ENCODE data around the gene POC1A.

POC1A gene

GRCh38 chr3:52070724-52071621, 83.2 kb downstream of the POC1A start:
- no peak for DNase-seq (ENCODE audit: extremely low read depth in 1 of 2, low read depth in 1 of 2)

- no peak for DNase-seq (ENCODE audit: extremely low read depth in 1 of 2, low read depth in 1 of 2)
Observed at GRCh38 chr3:52069855-52070254, 84.4 kb downstream of the POC1A start.

- DNase-seq (ENCODE audit: extremely low read depth in 1 of 2, low read depth in 1 of 2): no peak
Observed at GRCh38 chr3:52069135-52069534, 85.1 kb downstream of the POC1A start.

- DNase-seq (ENCODE audit: extremely low read depth in 1 of 2, low read depth in 1 of 2): no peak
Observed at GRCh38 chr3:52068730-52069129, 85.5 kb downstream of the POC1A start.

- no peak for DNase-seq (ENCODE audit: extremely low read depth in 1 of 2, low read depth in 1 of 2)
Observed at GRCh38 chr3:52068055-52068571, 86.1 kb downstream of the POC1A start.

GRCh38 chr3:52067526-52067925, 86.7 kb downstream of the POC1A start:
- DNase-seq (ENCODE audit: extremely low read depth in 1 of 2, low read depth in 1 of 2): no peak

GRCh38 chr3:52067046-52067445, 87.2 kb downstream of the POC1A start:
- no peak for DNase-seq (ENCODE audit: extremely low read depth in 1 of 2, low read depth in 1 of 2)

GRCh38 chr3:52065264-52065756, 88.9 kb downstream of the POC1A start:
- DNase-seq (ENCODE audit: extremely low read depth in 1 of 2, low read depth in 1 of 2): no peak

- no peak for DNase-seq (ENCODE audit: extremely low read depth in 1 of 2, low read depth in 1 of 2)
Observed at GRCh38 chr3:52064561-52064960, 89.7 kb downstream of the POC1A start.

GRCh38 chr3:52063026-52063723, 91.0 kb downstream of the POC1A start:
- no peak for DNase-seq (ENCODE audit: extremely low read depth in 1 of 2, low read depth in 1 of 2)

GRCh38 chr3:52062505-52062904, 91.7 kb downstream of the POC1A start:
- no peak for DNase-seq (ENCODE audit: extremely low read depth in 1 of 2, low read depth in 1 of 2)

- no peak for DNase-seq (ENCODE audit: extremely low read depth in 1 of 2, low read depth in 1 of 2)
Observed at GRCh38 chr3:52061121-52061910, 92.9 kb downstream of the POC1A start.

GRCh38 chr3:52059781-52060180, 94.4 kb downstream of the POC1A start:
- DNase-seq (ENCODE audit: extremely low read depth in 1 of 2, low read depth in 1 of 2): no peak

- DNase-seq (ENCODE audit: extremely low read depth in 1 of 2, low read depth in 1 of 2): no peak
Observed at GRCh38 chr3:52057812-52058495, 96.3 kb downstream of the POC1A start.

- peak; percentile 99 for DNase-seq (ENCODE audit: extremely low read depth in 1 of 2, low read depth in 1 of 2)
Observed at GRCh38 chr3:52056968-52057811, 97.0 kb downstream of the POC1A start.

- DNase-seq (ENCODE audit: extremely low read depth in 1 of 2, low read depth in 1 of 2): peak; percentile 42 to 51
Observed at GRCh38 chr3:52056521-52056967, 97.7 kb downstream of the POC1A start, which contains the start of gene DUSP7. DUSP7 (minus strand) TSS chr3:52056571; CDS start chr3:52056366, 205 bp downstream.

GRCh38 chr3:52055537-52056351, 98.5 kb downstream of the POC1A start:
- peak in 1 of 2 donors; percentile 21 for DNase-seq (ENCODE audit: extremely low read depth in 1 of 2, low read depth in 1 of 2)
